Measurements from ENCODE around the gene GADD45B. TPM values are rescaled to one million over a fixed set of nuclear protein-coding genes. Genes with fewer than 3 reads are reported as not detected.
"Not testable (repeated sequence)": the region's sequence is repeated elsewhere in the genome, so short reads cannot be mapped to it uniquely, and the experiment has no call there.

GADD45B gene
- total RNA-seq, 1 donor from 2014 or later, result 31.1 TPM

DNA sequence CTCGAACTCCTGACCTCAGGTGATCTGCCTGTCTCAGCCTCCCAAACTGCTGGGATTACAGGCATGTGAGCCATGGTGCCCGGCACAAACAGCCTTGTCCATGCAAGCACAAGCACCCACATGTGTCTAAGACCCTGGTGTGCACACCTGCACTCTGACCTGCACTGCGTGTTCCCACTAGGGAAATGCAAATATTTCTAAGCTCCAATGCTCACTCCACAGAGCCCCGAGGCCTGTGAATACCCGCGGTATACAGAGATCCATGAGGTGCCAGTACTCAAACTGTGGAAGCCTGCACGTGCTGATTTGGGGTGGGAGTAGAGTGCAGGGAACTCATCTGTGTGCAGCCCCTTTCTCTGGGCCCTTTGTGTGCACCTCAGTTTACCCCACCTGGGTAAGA, 14.7 kb downstream of the GADD45B start:
- Mint-ChIP-seq H3K36me3 (no peaks in the 10 kb centered on the region), H3K4me3 (no peak overlapping the region), H3K27me3 (peaks cover 25% of the 10 kb centered on the region), H3K4me1 (ENCODE audit: unreplicated experiment) (peaks cover 11% of the 10 kb centered on the region), H3K9me3 (no peaks in the 10 kb centered on the region), H3K27ac (no peak overlapping the region)
- no peak for DNase-seq (ENCODE audit: extremely low spot score, unreplicated experiment)
- no peak for TF ChIP-seq CTCF (conservative IDR thresholded peaks at IDR 0.05)

DNA sequence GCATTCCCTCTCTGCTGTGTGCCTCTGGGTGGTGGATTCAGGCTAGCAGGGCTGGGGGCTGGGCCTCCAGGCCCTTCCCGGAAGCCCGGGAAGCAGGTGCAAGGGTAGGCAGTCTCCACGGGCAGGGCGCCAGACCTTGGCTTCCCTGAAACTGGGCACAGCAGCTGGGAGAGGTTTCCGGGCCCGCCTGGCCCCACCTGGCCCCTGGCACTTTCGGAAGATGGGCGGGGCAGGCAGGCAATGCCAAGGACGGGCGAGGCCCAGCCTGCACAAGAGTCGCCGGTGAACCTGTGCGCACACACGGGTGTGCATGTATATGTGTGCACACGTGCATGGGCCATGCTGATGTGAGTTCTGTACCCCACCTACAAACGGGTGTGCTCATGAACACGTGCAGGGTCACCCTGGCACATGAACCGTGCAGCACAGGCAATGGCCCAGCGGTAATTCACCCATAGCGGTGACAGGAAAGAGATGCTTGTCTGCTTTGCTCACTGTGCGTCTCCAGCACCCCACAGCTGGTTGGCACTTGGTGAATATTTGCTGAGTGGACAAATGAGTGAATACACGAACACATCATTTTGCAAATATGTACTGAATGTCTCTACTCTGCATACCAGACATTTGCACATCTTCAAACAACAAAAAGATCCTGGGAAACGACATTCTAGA, 15.3 kb downstream of the GADD45B start:
- Mint-ChIP-seq H3K9me3 (no peaks in the 10 kb centered on the region), H3K4me1 (ENCODE audit: unreplicated experiment) (peaks cover 11% of the 10 kb centered on the region), H3K4me3 (peak overlapping the region; percentile 64), H3K36me3 (no peaks in the 10 kb centered on the region), H3K27me3 (peaks cover 22% of the 10 kb centered on the region), H3K27ac (peak overlapping the region; percentile 77)
- no peak for TF ChIP-seq CTCF (conservative IDR thresholded peaks at IDR 0.05)
- DNase-seq (ENCODE audit: extremely low spot score, unreplicated experiment), result no peak

- Mint-ChIP-seq H3K36me3 (no peaks in the 10 kb centered on the region), H3K4me1 (ENCODE audit: unreplicated experiment) (peaks cover 11% of the 10 kb centered on the region), H3K9me3 (no peaks in the 10 kb centered on the region), H3K27me3 (peaks cover 19% of the 10 kb centered on the region), H3K27ac (no peak overlapping the region), H3K4me3 (peak overlapping the region; percentile 45)
- no peak for DNase-seq (ENCODE audit: extremely low spot score, unreplicated experiment)
- TF ChIP-seq CTCF (conservative IDR thresholded peaks at IDR 0.05), result no peak
These were observed 16.9 kb downstream of the GADD45B start for GRCh38 chr19:2492870-2493269.

GRCh38 chr19:2493448-2493847, 17.5 kb downstream of the GADD45B start:
- H3K27ac Mint-ChIP-seq; DNase-seq (ENCODE audit: extremely low spot score, unreplicated experiment); H3K36me3 Mint-ChIP-seq; H3K9me3 Mint-ChIP-seq: not testable (repeated sequence)
- Mint-ChIP-seq H3K4me3 (peak overlapping the region; percentile 81), H3K4me1 (ENCODE audit: unreplicated experiment) (peaks cover 11% of the 10 kb centered on the region), H3K27me3 (peaks cover 17% of the 10 kb centered on the region)

- Mint-ChIP-seq H3K36me3 (no peaks in the 10 kb centered on the region), H3K27me3 (peaks cover 13% of the 10 kb centered on the region), H3K4me1 (ENCODE audit: unreplicated experiment) (peaks cover 13% of the 10 kb centered on the region), H3K9me3 (no peaks in the 10 kb centered on the region), H3K27ac (no peak overlapping the region), H3K4me3 (peak overlapping the region; percentile 81)
- no peak for TF ChIP-seq CTCF (conservative IDR thresholded peaks at IDR 0.05)
- DNase-seq (ENCODE audit: extremely low spot score, unreplicated experiment), result no peak
These were observed 18.1 kb downstream of the GADD45B start for GRCh38 chr19:2494084-2494446.

DNA sequence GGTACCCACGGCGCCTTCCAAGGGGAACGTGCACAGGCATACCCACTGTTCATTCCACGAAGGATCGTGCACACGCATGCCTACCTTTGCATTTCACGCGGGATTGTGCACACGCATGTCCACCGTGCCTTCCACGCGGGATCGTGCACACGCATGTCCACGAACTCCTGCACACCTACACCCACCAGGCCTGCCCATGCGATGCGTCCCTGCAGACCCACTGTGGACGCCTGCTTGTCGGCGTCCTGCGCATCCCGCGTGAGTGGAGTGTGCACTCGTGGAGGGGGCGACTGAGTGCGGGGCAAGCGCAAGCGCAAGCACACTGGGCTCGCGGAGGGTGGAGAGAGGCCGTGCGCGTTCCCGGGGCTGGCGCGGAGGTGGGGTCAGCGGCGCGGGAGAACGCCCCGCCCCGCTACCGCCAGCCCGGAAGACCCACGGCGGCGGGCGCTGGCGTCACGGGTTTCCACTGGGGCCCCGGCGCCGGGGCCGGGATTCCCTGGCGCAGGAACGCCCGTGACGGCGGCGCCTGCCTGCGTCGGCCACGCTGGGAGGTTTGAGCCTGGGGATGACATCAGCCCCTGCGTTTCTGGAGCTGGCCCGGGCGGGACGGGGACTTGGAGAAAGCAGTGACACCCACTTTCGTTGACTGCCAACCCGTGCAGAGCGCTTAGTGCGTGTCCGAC, 18.7 kb downstream of the GADD45B start:
- DNase-seq (ENCODE audit: extremely low spot score, unreplicated experiment), result no peak
- Mint-ChIP-seq H3K27me3 (peaks cover 10% of the 10 kb centered on the region), H3K9me3 (no peaks in the 10 kb centered on the region), H3K4me3 (peak overlapping the region; percentile 81), H3K36me3 (no peaks in the 10 kb centered on the region), H3K4me1 (ENCODE audit: unreplicated experiment) (peaks cover 16% of the 10 kb centered on the region), H3K27ac (no peak overlapping the region)
- no peak for TF ChIP-seq CTCF (conservative IDR thresholded peaks at IDR 0.05)
